ENCODE measurements around the gene CLSTN2. TPM values are rescaled to one million over a fixed set of nuclear protein-coding genes. Genes with fewer than 3 reads are reported as not detected.

Gene CLSTN2
- total and polyA plus RNA-seq, 2 of the 13 experiments (the other 11 are each of a cell fraction or from before 2014, with no cell fraction given) = not detected

DNA sequence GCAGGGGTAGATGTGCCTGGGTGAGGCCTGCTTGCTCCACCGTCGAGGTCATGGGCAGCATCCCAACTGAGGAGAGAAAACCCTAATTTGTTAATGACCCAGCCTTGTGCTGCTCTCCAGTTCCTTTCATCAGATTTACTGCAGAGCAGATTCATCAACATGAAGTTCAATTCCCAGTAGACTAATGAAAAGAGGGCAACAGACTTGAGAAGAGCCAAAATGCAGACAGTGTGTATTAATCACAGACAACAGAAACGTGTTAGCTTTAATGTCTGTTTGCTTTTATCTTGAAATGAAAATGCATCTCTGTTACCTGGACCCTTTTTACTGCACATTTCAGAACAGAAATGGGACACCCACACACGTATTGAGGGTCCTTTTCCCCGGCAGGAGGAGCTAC is 639.4 kb downstream of the CLSTN2 start:
- Histone ChIP-seq H3K4me3 (replicated peaks in 1 of 3; ENCODE audit: insufficient read depth in 1 of 3, low read depth in 2 of 3, low read length in 3 of 3) (no peak overlapping the region), H3K4me1 (ENCODE audit: insufficient read depth, low read length) (no peaks in the 10 kb centered on the region), H2AFZ (ENCODE audit: low read length) (no peak overlapping the region), H3K9me3 (ENCODE audit: low read length) (no peaks in the 10 kb centered on the region), H3K9ac (ENCODE audit: insufficient read depth, low read depth, low read length) (no peak overlapping the region), H3K36me3 (replicated peaks in 1 of 2; ENCODE audit: control insufficient read depth in 1 of 2, insufficient read depth in 2 of 2, low read length in 2 of 2) (no peaks in the 10 kb centered on the region), H4K20me1 (ENCODE audit: insufficient read depth, low read length) (no peaks in the 10 kb centered on the region), H3K4me2 (ENCODE audit: low read depth, low read length) (no peak overlapping the region), H3K79me2 (ENCODE audit: insufficient read depth, low read length) (no peaks in the 10 kb centered on the region), H3K27me3 (ENCODE audit: control insufficient read depth in 1 of 2, insufficient read depth in 2 of 2, low read length in 2 of 2) (no peaks in the 10 kb centered on the region), H3K27ac (ENCODE audit: extremely low read length, insufficient read depth, low read length) (no peak overlapping the region)
- TF ChIP-seq, protein P1, sequence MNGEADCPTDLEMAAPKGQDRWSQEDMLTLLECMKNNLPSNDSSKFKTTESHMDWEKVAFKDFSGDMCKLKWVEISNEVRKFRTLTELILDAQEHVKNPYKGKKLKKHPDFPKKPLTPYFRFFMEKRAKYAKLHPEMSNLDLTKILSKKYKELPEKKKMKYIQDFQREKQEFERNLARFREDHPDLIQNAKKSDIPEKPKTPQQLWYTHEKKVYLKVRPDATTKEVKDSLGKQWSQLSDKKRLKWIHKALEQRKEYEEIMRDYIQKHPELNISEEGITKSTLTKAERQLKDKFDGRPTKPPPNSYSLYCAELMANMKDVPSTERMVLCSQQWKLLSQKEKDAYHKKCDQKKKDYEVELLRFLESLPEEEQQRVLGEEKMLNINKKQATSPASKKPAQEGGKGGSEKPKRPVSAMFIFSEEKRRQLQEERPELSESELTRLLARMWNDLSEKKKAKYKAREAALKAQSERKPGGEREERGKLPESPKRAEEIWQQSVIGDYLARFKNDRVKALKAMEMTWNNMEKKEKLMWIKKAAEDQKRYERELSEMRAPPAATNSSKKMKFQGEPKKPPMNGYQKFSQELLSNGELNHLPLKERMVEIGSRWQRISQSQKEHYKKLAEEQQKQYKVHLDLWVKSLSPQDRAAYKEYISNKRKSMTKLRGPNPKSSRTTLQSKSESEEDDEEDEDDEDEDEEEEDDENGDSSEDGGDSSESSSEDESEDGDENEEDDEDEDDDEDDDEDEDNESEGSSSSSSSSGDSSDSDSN (CRISPR knock-in tag; IDR thresholded peaks at IDR 0.05) = no peak
- TF ChIP-seq, protein P2, sequence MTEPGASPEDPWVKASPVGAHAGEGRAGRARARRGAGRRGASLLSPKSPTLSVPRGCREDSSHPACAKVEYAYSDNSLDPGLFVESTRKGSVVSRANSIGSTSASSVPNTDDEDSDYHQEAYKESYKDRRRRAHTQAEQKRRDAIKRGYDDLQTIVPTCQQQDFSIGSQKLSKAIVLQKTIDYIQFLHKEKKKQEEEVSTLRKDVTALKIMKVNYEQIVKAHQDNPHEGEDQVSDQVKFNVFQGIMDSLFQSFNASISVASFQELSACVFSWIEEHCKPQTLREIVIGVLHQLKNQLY (CRISPR knock-in tag; IDR thresholded peaks at IDR 0.05) = no peak
- no peak for TF ChIP-seq ZNF841 (CRISPR knock-in tag; IDR thresholded peaks at IDR 0.05; ENCODE audit: borderline replicate concordance)
- TF ChIP-seq CBX5 (CRISPR knock-in tag; IDR thresholded peaks at IDR 0.05; ENCODE audit: borderline replicate concordance) = no peak
- TF ChIP-seq CEBPB (IDR thresholded peaks at IDR 0.05; ENCODE audit: borderline replicate concordance, low read depth, low read length) = no peak
- TF ChIP-seq GABPA (IDR thresholded peaks at IDR 0.05; ENCODE audit: low read depth, low read length) = no peak
- no peak for TF ChIP-seq GABPA (CRISPR knock-in tag; IDR thresholded peaks at IDR 0.05; ENCODE audit: low read depth)
- TF ChIP-seq NR2F2 (IDR thresholded peaks at IDR 0.05; ENCODE audit: borderline replicate concordance, low read depth) = no peak
- TF ChIP-seq ISL2 (CRISPR knock-in tag; IDR thresholded peaks at IDR 0.05) = no peak
- no peak for TF ChIP-seq MTA3 (CRISPR knock-in tag; IDR thresholded peaks at IDR 0.05)
- no peak for TF ChIP-seq HCFC1 (IDR thresholded peaks at IDR 0.05; ENCODE audit: low read depth, low read length)
- TF ChIP-seq MXD4 (CRISPR knock-in tag; IDR thresholded peaks at IDR 0.05) = no peak
- TF ChIP-seq SMYD3 (CRISPR knock-in tag; IDR thresholded peaks at IDR 0.05) = no peak
- no peak for TF ChIP-seq U2AF2 (IDR thresholded peaks at IDR 0.05; ENCODE audit: low read depth, low read length)
- TF ChIP-seq, protein P3, sequence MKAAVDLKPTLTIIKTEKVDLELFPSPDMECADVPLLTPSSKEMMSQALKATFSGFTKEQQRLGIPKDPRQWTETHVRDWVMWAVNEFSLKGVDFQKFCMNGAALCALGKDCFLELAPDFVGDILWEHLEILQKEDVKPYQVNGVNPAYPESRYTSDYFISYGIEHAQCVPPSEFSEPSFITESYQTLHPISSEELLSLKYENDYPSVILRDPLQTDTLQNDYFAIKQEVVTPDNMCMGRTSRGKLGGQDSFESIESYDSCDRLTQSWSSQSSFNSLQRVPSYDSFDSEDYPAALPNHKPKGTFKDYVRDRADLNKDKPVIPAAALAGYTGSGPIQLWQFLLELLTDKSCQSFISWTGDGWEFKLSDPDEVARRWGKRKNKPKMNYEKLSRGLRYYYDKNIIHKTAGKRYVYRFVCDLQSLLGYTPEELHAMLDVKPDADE (CRISPR knock-in tag; IDR thresholded peaks at IDR 0.05) = no peak
- TF ChIP-seq FOXJ3 (CRISPR knock-in tag; IDR thresholded peaks at IDR 0.05; ENCODE audit: borderline replicate concordance) = no peak
- no peak for TF ChIP-seq FOSL2 (CRISPR knock-in tag; IDR thresholded peaks at IDR 0.05)
- no peak for TF ChIP-seq GATAD2A (CRISPR knock-in tag; IDR thresholded peaks at IDR 0.05)
- intact Hi-C loops (cut with micrococcal nuclease; ENCODE audit: unreplicated experiment) = no loop called here
- ATAC-seq (no peak), DNase-seq (ENCODE audit: low spot score) (no peak), FAIRE-seq (no peak)
- no TSS peak for BruUV-seq (replicated peaks)
- in situ Hi-C loops (cut with HindIII; ENCODE audit: extremely low pct_ligation_motif_present, low pct_unique_long_range_greater_than_20kb) = loop anchor here (25.0 kb wide), 2 partner anchors 163 to 288 kb away; no protein-coding TSS in a partner anchor
- ChIA-PET CTCF (ENCODE audit: low intra/inter-chr PET ratio, low total read pairs) (no interaction called here), POLR2A (no interaction called here)
- WGBS (ENCODE audit: low lambda C conversion rate) = 32% methylated on average over 5 of the region's 5 CpGs
